H1 (cell line): Measurements from ENCODE around the gene MYO16.

Experiments used
- CTCF ChIP-seq, 3 experiments: IDR thresholded peaks; 1 replicate in 2 of 3; 2 replicates in 1 of 3; pipeline versions ENCODE4 v1.5.1 to v1.6.1; 2011; ENCODE audit warnings: low read length in 3 of 3, mild to moderate bottlenecking in 3 of 3, inconsistent platforms in 2 of 3, low read depth in 1 of 3, moderate library complexity in 1 of 3; ENCODE audit not compliant: insufficient read depth in 1 of 3; ENCODE audit errors: control extremely low read depth in 1 of 3
- SP1 ChIP-seq: IDR thresholded peaks from 2 replicates; pipeline ENCODE4 v1.6.1; 2011; ENCODE audit warnings: low read depth, low read length

GRCh38 chr13:109228211-109228610 is 598.8 kb downstream of the MYO16 start:
- TF ChIP-seq CTCF (IDR thresholded peaks at IDR 0.05; ENCODE audit: control extremely low read depth in 1 of 3, insufficient read depth in 1 of 3, low read depth in 1 of 3, low read length in 3 of 3) (no peak), SP1 (no peak)
